Ascending aorta (tissue), 2 donors: ENCODE measurements around the gene ATP2A1. TPM values are rescaled to one million over a fixed set of nuclear protein-coding genes. Genes with fewer than 3 reads are reported as not detected.

ENCODE experiments used
- DNase-seq, 2 donors: peaks; one replicate each; pipeline ENCODE4 v3.0.0-alpha.2; 2019; ENCODE audit warnings: low spot score in 2 of 2
- H3K27ac ChIP-seq, 2 donors: fragments of 200-600 bp; sonication (generic); one replicate each; pipeline ENCODE4 v1.5.1; 2016 to 2017; ENCODE audit warnings: mild to moderate bottlenecking in 1 of 2
- H3K27me3 ChIP-seq: fragments of 200-600 bp; sonication (generic); one replicate; pipeline ENCODE4 v1.5.1; 2017
- H3K36me3 ChIP-seq, 2 donors: fragments of 200-600 bp; sonication (generic); one replicate each; pipeline ENCODE4 v1.5.1; 2016
- H3K4me1 ChIP-seq, 2 donors: fragments of 200-600 bp; sonication (generic); one replicate each; pipeline ENCODE4 v1.5.1; 2016 to 2017; ENCODE audit warnings: mild to moderate bottlenecking in 1 of 2
- H3K4me3 ChIP-seq, 2 donors: fragments of 200-600 bp; sonication (generic); one replicate each; pipeline ENCODE4 v1.5.1; 2016 to 2017; ENCODE audit warnings: mild to moderate bottlenecking in 1 of 2
- H3K9me3 ChIP-seq, 2 donors: fragments of 200-600 bp; sonication (generic); one replicate each; pipeline ENCODE4 v1.5.1; 2016
- intact Hi-C: fragments of 100-400 bp; cut with DNase I; formaldehyde crosslinking; loops from one replicate; pipeline ENCODE4 v1.15.1; 2023
- total RNA-seq: library from RNA; depleted of rRNA; stranded (reverse); fragments of >200 nt; gene quantifications from one replicate; pipeline ENCODE4 v1.1.0, GENCODE V29; 2016
- TF ChIP-seq, protein P1 (sequence below), 3 experiments: fragments of 200-600 bp in 2 of 3; fragments of 450-650 bp in 1 of 3; sonication (generic) in 2 of 3; IDR thresholded peaks; one replicate each; pipeline ENCODE4 v1.5.1; 2016 to 2019; ENCODE audit warnings: antibody characterized with exemption in 3 of 3, mild to moderate bottlenecking in 1 of 3, moderate library complexity in 1 of 3

Gene ATP2A1
- total RNA-seq, 1 donor from 2014 or later: not detected

DNA sequence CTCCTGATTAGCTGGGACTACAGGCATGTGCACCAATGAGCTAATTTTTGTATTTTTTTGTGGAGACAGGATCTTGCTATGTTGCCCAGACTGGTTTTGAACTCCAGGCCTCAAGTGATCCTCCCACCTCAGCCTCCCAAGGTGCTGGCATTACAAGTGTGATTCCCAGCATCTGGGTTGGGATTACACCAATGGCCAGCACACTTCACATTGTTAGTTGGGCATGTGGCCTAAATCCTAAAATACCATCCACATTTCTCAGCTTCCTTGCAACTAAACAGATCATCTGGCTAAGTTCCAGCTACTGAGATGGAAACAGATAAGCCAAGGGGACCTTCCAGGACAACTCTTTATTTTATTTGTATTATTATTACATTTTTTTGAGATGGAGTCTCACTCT lies 36.9 kb downstream of the ATP2A1 start:
- H3K27me3 ChIP-seq: no peaks in the 10 kb centered on the region

DNA sequence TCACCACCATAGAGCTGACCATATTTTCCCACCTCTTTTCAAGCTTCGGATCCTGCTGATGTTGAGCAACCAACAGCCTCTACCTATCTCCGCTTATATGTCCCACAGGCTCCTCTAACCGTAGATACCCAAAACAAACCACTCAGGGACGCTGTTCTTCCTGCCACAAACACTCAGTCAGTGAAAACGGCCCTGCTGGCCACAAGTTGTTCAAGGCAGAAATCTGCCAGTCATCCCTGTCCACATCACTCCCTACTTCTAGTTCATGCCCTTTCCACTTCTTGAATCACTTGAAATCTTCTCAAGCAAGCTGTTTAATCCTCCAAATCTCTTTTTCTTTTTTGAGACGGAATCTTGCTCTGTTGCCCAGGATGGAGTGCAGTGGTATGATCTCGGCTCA lies 38.8 kb downstream of the ATP2A1 start:
- H3K9me3 ChIP-seq: no peaks in the 10 kb centered on the region
- H3K27me3 ChIP-seq: no peaks in the 10 kb centered on the region
- intact Hi-C loops: no loop called here
- no peak overlapping the region for H3K4me3 ChIP-seq
- TF ChIP-seq, protein P1, sequence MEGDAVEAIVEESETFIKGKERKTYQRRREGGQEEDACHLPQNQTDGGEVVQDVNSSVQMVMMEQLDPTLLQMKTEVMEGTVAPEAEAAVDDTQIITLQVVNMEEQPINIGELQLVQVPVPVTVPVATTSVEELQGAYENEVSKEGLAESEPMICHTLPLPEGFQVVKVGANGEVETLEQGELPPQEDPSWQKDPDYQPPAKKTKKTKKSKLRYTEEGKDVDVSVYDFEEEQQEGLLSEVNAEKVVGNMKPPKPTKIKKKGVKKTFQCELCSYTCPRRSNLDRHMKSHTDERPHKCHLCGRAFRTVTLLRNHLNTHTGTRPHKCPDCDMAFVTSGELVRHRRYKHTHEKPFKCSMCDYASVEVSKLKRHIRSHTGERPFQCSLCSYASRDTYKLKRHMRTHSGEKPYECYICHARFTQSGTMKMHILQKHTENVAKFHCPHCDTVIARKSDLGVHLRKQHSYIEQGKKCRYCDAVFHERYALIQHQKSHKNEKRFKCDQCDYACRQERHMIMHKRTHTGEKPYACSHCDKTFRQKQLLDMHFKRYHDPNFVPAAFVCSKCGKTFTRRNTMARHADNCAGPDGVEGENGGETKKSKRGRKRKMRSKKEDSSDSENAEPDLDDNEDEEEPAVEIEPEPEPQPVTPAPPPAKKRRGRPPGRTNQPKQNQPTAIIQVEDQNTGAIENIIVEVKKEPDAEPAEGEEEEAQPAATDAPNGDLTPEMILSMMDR (IDR thresholded peaks at IDR 0.05): no peak
- no peak for DNase-seq
- H3K4me1 ChIP-seq: no peaks in the 10 kb centered on the region
- H3K36me3 ChIP-seq: peaks cover 30 to 32% of the 10 kb centered on the region in 2 donors
- no peak overlapping the region for H3K27ac ChIP-seq

More for the DNA sequence above, 36.9 kb downstream of the ATP2A1 start:
- DNase-seq: no peak
- TF ChIP-seq, protein P1 (IDR thresholded peaks at IDR 0.05): no peak
- Histone ChIP-seq H3K4me1 (no peaks in the 10 kb centered on the region), H3K9me3 (no peaks in the 10 kb centered on the region), H3K27ac (no peak overlapping the region), H3K4me3 (no peak overlapping the region), H3K36me3 (peaks cover 36 to 40% of the 10 kb centered on the region in 2 donors)
- intact Hi-C loops: no loop called here

DNA sequence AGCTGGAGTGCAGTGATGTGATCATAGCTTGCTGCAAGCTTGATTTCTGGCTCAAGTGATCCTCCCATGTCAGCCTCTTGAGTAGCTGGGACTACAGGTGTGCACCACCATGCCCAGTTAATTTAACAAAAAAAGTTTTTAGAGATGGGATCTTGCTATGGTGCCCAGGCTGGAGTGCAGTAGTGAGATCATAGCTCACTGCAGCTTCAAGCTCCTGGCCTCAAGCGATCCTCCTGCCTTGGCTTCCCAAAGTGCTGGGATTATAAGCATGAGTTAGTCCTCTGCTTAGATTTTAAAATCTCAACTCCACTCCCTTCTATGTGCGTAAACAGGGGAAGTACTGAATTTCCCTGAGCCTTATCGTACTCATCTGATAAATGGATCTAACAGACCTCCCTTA lies 40.4 kb downstream of the ATP2A1 start:
- no peak overlapping the region for H3K27ac ChIP-seq
- TF ChIP-seq, protein P1 (IDR thresholded peaks at IDR 0.05): no peak
- no peaks in the 10 kb centered on the region for H3K4me1 ChIP-seq
- no peaks in the 10 kb centered on the region for H3K27me3 ChIP-seq
- H3K4me3 ChIP-seq: no peak overlapping the region
- intact Hi-C loops: no loop called here
- no peaks in the 10 kb centered on the region for H3K9me3 ChIP-seq
- no peak for DNase-seq
- peaks cover 29 to 30% of the 10 kb centered on the region in 2 donors for H3K36me3 ChIP-seq

DNA sequence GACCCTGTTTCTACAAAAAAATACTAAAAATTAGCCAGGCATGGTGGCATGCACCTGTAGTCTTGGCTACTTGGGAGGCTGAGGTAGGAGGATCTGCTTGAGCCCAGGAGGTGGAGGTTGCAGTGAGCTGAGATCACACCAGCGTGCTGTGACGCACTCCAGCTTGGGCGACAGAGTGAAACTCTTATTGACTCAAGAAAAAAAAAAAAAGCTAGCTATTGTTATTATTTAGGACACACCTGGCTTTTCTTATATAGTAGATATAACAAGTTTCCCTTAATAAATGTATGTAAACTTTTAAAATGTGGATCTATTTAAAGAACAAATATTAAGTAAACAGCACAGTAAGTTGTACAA lies 44.9 kb downstream of the ATP2A1 start:
- Histone ChIP-seq H3K27me3 (no peaks in the 10 kb centered on the region), H3K27ac (no peak overlapping the region)
- intact Hi-C loops: no loop called here

DNA sequence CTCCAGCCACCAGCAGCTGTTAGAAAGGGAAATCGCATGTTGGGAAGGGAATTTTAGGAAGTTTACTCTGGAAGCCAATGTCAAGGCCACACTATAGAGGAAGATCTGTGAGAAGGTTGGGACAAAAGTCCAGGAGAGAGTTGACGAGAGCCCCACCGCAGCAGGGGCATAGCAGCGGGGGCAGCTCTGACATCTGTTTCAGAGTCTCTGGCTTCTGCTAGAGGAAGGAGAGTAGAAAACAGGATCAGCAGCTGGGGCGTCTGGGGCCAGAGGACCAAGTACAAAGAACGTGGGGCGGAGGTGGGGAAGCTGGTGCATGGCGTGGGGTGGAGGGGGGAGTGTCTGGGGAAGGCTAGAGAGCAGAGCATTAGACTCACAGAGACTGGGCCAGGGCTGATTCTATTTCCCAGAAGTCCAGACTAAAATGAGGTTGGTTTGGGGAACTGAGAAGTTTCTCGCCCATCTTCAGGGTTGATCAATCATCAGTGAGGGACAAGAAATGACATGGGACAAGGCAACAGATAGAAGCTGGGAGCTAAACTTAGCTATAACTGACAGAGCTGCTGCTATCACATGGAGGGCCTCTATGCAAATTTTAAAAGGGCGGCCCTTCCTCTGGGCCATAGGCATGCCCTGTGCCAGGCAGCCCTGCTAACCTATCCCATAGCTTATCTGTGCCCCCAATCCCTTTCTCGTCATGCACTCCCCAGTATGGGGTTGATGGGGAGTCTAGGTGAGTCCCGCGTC lies 45.5 kb downstream of the ATP2A1 start:
- Histone ChIP-seq H3K36me3 (peaks cover 5 to 6% of the 10 kb centered on the region in 2 donors), H3K27ac (peak overlapping the region in 1 of 2 donors; percentile 99), H3K4me3 (peak overlapping the region in 1 of 2 donors; percentile 90), H3K4me1 (peaks cover 6 to 9% of the 10 kb centered on the region in 2 donors), H3K27me3 (no peaks in the 10 kb centered on the region), H3K9me3 (no peaks in the 10 kb centered on the region)
- TF ChIP-seq, protein P1 (IDR thresholded peaks at IDR 0.05): no peak
- intact Hi-C loops: loop anchor here (2.0 kb wide), 3 partner anchors 45 to 101 kb away; partner anchors contain the start of genes ATP2A1, ATXN2L and TUFM
- no peak for DNase-seq

More for the DNA sequence above, 44.9 kb downstream of the ATP2A1 start:
- H3K4me1 ChIP-seq: peaks cover 6 to 9% of the 10 kb centered on the region in 2 donors
- TF ChIP-seq, protein P1 (IDR thresholded peaks at IDR 0.05): no peak
- peaks cover 10 to 11% of the 10 kb centered on the region in 2 donors for H3K36me3 ChIP-seq
- H3K4me3 ChIP-seq: no peak overlapping the region
- no peaks in the 10 kb centered on the region for H3K9me3 ChIP-seq
- DNase-seq: no peak
